Suprapubic skin (tissue), 4 donors: Measurements from ENCODE around the gene CHST15. TPM values are rescaled to one million over a fixed set of nuclear protein-coding genes. Genes with fewer than 3 reads are reported as not detected.
A peak's percentile ranks its signal among the peaks of the same experiment; 100 is the strongest.

ENCODE experiments used
- DNase-seq, 2 donors: peaks; one replicate each; pipeline ENCODE4 v3.0.0-alpha.2; 2019; ENCODE audit warnings: low spot score in 2 of 2
- H3K27ac ChIP-seq: fragments of 200-600 bp; sonication (generic); one replicate; pipeline ENCODE4 v1.5.1; 2019
- H3K27me3 ChIP-seq: fragments of 200-600 bp; sonication (generic); one replicate; pipeline ENCODE4 v1.5.1; 2019
- H3K36me3 ChIP-seq: fragments of 200-600 bp; sonication (generic); one replicate; pipeline ENCODE4 v1.5.1; 2019
- H3K4me1 ChIP-seq: fragments of 200-600 bp; sonication (generic); one replicate; pipeline ENCODE4 v1.5.1; 2019
- H3K4me3 ChIP-seq: fragments of 200-600 bp; sonication (generic); one replicate; pipeline ENCODE4 v1.5.1; 2019; ENCODE audit warnings: mild to moderate bottlenecking
- H3K9me3 ChIP-seq: fragments of 200-600 bp; sonication (generic); one replicate; pipeline ENCODE4 v1.5.1; 2019
- EP300 ChIP-seq: sonication (generic); formaldehyde crosslinking; IDR thresholded peaks from one replicate; pipeline ENCODE4 v1.6.1; 2017; ENCODE audit warnings: antibody characterized with exemption
- POLR2A ChIP-seq, 2 donors: fragments of 450-650 bp; IDR thresholded peaks; one replicate each; pipeline ENCODE4 v1.6.1; 2017; ENCODE audit warnings: antibody characterized with exemption in 2 of 2, mild to moderate bottlenecking in 2 of 2, moderate library complexity in 2 of 2
- POLR2AphosphoS5 ChIP-seq, 3 donors: sonication (generic); formaldehyde crosslinking; IDR thresholded peaks; one replicate each; pipeline ENCODE4 v1.6.1; 2017; ENCODE audit warnings: antibody characterized with exemption in 3 of 3
- whole genome bisulfite sequencing: methylation state at CpG from one replicate; pipeline ENCODE4 v1.1.5; 2018; 5-methylcytosine and 5-hydroxymethylcytosine counted together
- total RNA-seq, 4 donors: library from RNA; depleted of rRNA; stranded (reverse); fragments of >200 nt; gene quantifications; one replicate each; pipeline ENCODE4 v1.1.0, GENCODE V29; 2016
- TF ChIP-seq, protein P1 (sequence below), 2 donors: fragments of 200-600 bp in 1 of 2; fragments of 450-650 bp in 1 of 2; sonication (generic) in 1 of 2; IDR thresholded peaks; one replicate each; pipeline ENCODE4 v1.5.1; 2016 to 2019; ENCODE audit warnings: antibody characterized with exemption in 2 of 2, mild to moderate bottlenecking in 1 of 2, moderate library complexity in 1 of 2

Gene CHST15
- total RNA-seq, 4 donors from 2014 or later, result 20.6 to 59.1 (median 22.8) TPM

DNA sequence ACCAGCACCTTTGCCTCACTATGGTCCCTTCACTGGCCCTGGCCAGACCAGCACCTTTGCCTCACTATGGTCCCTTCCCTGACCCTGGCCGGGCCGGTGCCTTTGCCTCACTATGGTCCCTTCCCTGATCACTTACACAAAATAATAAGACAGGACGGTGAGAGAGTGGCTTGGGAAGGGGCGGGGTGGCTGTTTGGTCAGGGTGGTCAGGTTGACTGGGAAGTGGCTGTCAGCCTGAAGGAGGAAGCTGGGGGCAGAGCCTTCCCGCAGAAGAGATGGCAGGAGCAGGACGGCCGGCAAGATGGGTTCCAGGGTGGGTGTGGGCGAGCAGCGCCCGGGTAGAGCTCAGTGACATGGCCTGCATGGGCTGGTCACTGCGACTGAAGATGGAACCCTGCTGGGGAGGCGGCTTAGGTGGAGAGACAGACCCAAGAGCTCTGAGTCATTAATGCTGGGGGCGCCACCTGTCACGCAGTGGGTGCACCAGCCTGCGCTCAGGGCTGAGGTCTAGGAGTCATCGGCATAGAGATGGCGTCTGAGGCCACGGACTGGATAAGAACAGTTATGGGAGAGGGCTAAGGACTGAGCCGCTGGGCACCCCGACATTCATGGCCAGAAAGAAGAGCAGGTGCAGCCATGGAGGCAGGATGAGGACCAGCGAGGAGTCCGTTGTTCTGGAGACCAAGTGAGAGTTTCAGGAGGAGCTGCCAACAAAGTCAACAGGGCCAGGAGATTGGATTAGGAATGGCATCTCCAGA is 91.8 kb downstream of the CHST15 start:
- TF ChIP-seq, protein P1, sequence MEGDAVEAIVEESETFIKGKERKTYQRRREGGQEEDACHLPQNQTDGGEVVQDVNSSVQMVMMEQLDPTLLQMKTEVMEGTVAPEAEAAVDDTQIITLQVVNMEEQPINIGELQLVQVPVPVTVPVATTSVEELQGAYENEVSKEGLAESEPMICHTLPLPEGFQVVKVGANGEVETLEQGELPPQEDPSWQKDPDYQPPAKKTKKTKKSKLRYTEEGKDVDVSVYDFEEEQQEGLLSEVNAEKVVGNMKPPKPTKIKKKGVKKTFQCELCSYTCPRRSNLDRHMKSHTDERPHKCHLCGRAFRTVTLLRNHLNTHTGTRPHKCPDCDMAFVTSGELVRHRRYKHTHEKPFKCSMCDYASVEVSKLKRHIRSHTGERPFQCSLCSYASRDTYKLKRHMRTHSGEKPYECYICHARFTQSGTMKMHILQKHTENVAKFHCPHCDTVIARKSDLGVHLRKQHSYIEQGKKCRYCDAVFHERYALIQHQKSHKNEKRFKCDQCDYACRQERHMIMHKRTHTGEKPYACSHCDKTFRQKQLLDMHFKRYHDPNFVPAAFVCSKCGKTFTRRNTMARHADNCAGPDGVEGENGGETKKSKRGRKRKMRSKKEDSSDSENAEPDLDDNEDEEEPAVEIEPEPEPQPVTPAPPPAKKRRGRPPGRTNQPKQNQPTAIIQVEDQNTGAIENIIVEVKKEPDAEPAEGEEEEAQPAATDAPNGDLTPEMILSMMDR (IDR thresholded peaks at IDR 0.05), result no peak
- no peak for TF ChIP-seq POLR2A (IDR thresholded peaks at IDR 0.05)
- TF ChIP-seq EP300, result no peak
- TF ChIP-seq POLR2AphosphoS5 (IDR thresholded peaks at IDR 0.05), result no peak
- 90% methylated on average over 22 of the region's 22 CpGs for WGBS
- Histone ChIP-seq H3K36me3 (no peaks in the 10 kb centered on the region), H3K4me1 (peaks cover 8% of the 10 kb centered on the region), H3K27ac (no peak overlapping the region), H3K9me3 (no peaks in the 10 kb centered on the region), H3K27me3 (no peaks in the 10 kb centered on the region), H3K4me3 (no peak overlapping the region)
- peak; percentile 55 to 75 for DNase-seq

DNA sequence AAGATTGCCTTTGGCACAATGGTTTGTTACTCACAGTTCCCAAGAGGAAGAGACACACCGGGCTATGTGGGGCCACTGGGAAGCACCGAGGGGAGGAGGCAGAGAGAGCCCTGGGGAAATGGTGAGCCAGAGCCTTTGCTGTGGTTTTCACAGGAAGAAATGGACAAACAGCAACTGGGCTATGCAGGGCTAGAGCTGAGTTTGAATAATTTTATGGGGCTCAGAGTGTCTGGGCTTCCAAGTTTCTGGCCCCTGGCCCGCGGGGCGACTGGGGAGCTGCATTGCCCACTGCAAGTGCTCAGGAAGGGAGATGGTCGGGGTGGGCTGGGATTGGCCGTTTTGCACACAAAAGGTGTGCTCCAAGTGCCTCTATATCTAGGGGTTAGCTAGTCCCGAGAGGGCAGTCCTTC is 92.6 kb downstream of the CHST15 start:
- 66% methylated on average over 7 of the region's 8 CpGs for WGBS
- no peak overlapping the region for H3K4me3 ChIP-seq
- DNase-seq, result no peak
- H3K27ac ChIP-seq, result no peak overlapping the region
- TF ChIP-seq POLR2A (IDR thresholded peaks at IDR 0.05) (no peak), EP300 (no peak), POLR2AphosphoS5 (IDR thresholded peaks at IDR 0.05) (no peak)
- TF ChIP-seq, protein P1 (IDR thresholded peaks at IDR 0.05), result no peak
- no peaks in the 10 kb centered on the region for H3K9me3 ChIP-seq
- H3K36me3 ChIP-seq, result no peaks in the 10 kb centered on the region
- H3K27me3 ChIP-seq, result no peaks in the 10 kb centered on the region
- H3K4me1 ChIP-seq, result peaks cover 13% of the 10 kb centered on the region

DNA sequence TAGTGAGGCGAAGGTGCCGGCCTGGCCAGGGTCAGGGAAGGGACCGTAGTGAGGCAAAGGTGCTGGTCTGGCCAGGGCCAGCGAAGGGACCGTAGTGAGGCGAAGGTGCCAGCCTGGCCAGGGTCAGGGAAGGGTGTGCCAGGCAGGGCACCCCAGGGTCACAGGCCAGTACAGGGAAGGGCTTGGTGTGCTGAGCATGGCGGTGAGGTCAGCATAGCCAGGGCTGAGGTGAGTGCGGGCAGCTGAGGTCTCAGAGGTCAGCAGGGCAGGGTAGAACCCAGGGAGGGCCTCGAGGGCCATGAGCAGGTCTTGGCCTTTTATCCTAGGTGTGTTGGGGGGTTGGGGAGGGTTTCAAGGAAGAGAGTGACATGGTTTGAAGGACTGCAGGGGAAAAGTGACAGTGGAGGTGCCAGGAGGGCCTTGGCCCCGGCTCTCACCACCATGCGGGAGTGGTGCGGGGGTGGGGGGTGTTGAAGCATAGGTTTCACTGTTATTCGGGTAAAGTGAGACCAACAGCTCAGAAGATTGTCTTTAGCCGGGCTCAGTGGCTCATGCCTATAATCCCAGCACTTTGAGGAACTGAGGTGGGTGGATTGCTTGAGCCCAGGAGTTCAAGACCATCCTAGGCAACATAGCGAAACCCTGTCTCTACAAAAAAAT is 93.3 kb downstream of the CHST15 start:
- no peak for DNase-seq
- no peaks in the 10 kb centered on the region for H3K27me3 ChIP-seq
- H3K36me3 ChIP-seq, result no peaks in the 10 kb centered on the region
- no peak overlapping the region for H3K4me3 ChIP-seq
- peaks cover 19% of the 10 kb centered on the region for H3K4me1 ChIP-seq
- no peaks in the 10 kb centered on the region for H3K9me3 ChIP-seq
- H3K27ac ChIP-seq, result no peak overlapping the region
- TF ChIP-seq POLR2A (IDR thresholded peaks at IDR 0.05), result no peak
- TF ChIP-seq, protein P1 (IDR thresholded peaks at IDR 0.05), result no peak
- TF ChIP-seq POLR2AphosphoS5 (IDR thresholded peaks at IDR 0.05), result no peak
- TF ChIP-seq EP300, result no peak
- WGBS, result 92% methylated on average over 15 of the region's 15 CpGs

DNA sequence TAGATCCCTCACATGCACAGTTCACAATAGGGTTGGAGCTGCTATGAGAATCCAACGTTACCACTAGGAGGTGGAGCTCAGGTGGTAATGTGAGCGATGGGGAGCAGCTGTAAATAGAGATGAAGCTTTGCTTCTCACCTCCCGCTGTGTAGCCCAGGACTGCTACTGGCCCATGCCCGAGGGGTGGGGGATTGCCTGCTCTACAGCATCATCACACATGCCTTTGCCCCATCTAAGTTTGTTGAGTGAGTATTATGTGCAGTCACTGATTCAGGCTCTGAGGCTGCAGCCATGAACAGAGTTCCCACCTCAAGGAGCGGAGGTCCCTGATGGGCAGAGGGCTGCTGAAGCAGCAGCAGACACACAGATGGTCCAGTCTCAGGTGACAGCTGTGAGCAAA is 94.1 kb downstream of the CHST15 start:
- Histone ChIP-seq H3K27ac (no peak overlapping the region), H3K4me1 (peaks cover 27% of the 10 kb centered on the region), H3K4me3 (no peak overlapping the region), H3K9me3 (no peaks in the 10 kb centered on the region), H3K36me3 (no peaks in the 10 kb centered on the region), H3K27me3 (peaks cover 2% of the 10 kb centered on the region)
- no peak for TF ChIP-seq POLR2AphosphoS5 (IDR thresholded peaks at IDR 0.05)
- TF ChIP-seq EP300, result no peak
- TF ChIP-seq, protein P1 (IDR thresholded peaks at IDR 0.05), result no peak
- no peak for TF ChIP-seq POLR2A (IDR thresholded peaks at IDR 0.05)
- 86% methylated on average over 5 of the region's 5 CpGs for whole genome bisulfite sequencing
- DNase-seq, result no peak
